Suprapubic skin (tissue), 3 donors: ENCODE data around the gene MOB3A.

ENCODE experiments used
- POLR2A ChIP-seq, 2 donors: fragments of 450-650 bp; IDR thresholded peaks; one replicate each; pipeline ENCODE4 v1.6.1; 2017; ENCODE audit warnings: antibody characterized with exemption in 2 of 2, mild to moderate bottlenecking in 2 of 2, moderate library complexity in 2 of 2
- TF ChIP-seq, protein P1 (sequence below), 2 donors: fragments of 200-600 bp in 1 of 2; fragments of 450-650 bp in 1 of 2; sonication (generic) in 1 of 2; IDR thresholded peaks; one replicate each; pipeline ENCODE4 v1.5.1; 2016 to 2019; ENCODE audit warnings: antibody characterized with exemption in 2 of 2, mild to moderate bottlenecking in 1 of 2, moderate library complexity in 1 of 2

- TF ChIP-seq, protein P1, sequence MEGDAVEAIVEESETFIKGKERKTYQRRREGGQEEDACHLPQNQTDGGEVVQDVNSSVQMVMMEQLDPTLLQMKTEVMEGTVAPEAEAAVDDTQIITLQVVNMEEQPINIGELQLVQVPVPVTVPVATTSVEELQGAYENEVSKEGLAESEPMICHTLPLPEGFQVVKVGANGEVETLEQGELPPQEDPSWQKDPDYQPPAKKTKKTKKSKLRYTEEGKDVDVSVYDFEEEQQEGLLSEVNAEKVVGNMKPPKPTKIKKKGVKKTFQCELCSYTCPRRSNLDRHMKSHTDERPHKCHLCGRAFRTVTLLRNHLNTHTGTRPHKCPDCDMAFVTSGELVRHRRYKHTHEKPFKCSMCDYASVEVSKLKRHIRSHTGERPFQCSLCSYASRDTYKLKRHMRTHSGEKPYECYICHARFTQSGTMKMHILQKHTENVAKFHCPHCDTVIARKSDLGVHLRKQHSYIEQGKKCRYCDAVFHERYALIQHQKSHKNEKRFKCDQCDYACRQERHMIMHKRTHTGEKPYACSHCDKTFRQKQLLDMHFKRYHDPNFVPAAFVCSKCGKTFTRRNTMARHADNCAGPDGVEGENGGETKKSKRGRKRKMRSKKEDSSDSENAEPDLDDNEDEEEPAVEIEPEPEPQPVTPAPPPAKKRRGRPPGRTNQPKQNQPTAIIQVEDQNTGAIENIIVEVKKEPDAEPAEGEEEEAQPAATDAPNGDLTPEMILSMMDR (IDR thresholded peaks at IDR 0.05): no peak
- no peak for TF ChIP-seq POLR2A (IDR thresholded peaks at IDR 0.05)
Measured at GRCh38 chr19:2123682-2124387, 27.7 kb upstream of the MOB3A start.
